HG03066 (cell line): ENCODE results near the gene CC2D1A.

Experiments used
- ATAC-seq: cut with Tn5 transposase; IDR thresholded peaks from one replicate; pipeline ENCODE4 v1.9.1; 2021; ENCODE audit warnings: low read depth; ENCODE audit not compliant: unreplicated experiment

Gene CC2D1A

DNA sequence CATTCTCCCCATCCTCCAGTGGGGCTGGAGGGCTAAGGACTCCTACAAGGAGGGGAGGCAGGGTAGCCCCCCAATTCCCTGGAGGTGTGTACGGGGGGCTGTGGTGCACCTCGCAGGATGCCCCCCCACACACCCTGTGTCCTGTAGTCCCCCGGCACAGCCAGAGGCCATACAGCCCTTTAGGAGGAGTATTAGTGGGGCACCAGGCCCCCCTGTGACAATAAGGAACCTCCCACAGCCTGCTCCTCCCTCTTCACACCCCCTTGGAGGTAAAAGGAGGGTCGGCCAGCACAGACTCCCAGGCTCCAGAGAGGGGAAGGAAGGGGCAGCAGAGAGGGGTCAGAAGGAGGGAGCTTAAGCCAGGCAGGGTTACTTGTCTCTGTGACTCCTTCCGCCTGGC is 29.2 kb upstream of the CC2D1A start, which contains the start of gene NANOS3:
Gene NANOS3, plus strand, starts transcription at position 301 of the 400 bp plus-strand sequence. CDS start 115 bp downstream, outside the sequence.
- ATAC-seq: no peak

DNA sequence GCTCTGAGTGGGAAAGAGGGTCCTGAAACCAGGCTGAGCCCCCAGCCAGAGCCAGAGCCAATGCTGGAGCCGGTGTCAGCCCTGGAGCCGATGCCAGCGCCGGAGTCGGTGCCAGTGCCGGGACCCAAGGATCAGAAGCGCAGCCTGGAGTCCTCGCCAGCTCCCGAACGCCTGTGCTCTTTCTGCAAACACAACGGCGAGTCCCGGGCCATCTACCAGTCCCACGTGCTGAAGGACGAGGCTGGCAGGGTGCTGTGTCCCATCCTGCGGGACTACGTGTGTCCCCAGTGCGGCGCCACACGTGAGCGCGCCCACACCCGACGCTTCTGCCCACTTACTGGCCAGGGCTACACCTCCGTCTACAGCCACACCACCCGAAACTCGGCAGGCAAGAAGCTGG is 28.7 kb upstream of the CC2D1A start:
- no peak for ATAC-seq

DNA sequence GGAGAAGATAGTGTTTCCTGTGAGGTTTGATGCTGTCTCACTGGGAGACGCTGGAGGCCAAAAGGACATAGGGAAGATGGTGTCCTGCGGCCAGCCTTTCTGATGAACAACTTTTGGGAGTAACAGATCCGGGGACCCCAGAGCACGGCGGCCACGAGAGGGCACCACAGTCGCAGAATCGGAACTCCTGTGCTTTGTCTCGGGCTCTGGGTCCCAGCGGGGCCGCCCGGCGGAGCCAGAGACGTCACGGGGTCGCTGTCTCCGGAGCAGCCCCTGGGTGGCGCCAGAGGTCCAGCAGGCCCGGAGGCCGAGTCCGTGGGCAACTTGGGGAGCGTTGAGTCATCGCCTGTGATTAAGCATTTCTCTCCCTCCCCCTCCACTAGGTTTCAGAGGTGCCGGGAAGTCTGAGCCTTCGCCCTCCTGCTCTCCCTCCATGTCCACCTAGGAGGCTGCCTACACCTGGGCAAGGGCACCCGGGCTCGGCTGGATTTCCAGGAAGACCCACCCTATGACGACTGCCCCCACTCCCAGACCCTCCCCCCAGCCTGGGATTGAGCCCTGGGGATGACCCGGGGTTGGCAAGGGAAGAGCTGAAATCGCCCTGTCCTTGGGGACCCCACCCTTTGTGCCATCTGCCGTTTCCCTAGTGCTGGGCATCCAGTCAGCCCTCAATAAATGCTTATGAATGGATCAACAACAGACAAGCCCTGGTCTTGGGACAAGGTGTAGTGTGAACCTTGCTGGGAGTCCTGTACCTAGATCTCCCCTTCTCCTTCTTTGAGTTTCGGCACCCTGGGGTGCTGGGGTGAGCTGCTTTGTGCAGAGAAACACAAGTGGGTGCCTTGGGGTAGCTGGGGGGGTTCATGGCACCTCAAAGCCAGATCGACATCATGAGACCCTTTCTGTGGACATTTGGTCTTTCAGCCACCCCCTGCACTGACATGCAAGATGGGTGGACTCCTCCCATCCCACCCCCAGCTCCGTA is 25.6 kb upstream of the CC2D1A start:
- peak; percentile 77 for ATAC-seq

DNA sequence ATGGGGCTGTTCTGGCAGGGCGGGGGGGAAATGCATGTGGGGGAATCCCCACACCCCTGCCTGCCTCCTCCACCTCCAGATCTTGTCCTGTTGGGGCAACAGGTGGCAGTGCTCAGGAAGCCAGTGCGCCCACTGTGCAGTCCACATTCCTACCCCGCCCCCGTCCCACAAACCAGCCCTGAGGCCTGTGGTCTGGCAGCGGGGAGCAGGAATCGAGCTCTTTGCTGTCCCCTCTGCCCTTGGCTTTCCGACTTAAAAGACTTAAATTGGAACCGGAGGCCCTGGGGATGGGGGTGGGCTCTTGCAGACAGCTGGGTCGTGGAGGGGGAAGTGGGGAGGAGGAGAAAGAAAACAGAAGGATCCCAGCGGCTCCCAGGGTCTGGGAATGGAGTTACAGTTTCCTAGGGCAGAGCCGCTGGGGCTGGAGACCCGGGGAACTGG is 24.7 kb upstream of the CC2D1A start:
- ATAC-seq: no peak

DNA sequence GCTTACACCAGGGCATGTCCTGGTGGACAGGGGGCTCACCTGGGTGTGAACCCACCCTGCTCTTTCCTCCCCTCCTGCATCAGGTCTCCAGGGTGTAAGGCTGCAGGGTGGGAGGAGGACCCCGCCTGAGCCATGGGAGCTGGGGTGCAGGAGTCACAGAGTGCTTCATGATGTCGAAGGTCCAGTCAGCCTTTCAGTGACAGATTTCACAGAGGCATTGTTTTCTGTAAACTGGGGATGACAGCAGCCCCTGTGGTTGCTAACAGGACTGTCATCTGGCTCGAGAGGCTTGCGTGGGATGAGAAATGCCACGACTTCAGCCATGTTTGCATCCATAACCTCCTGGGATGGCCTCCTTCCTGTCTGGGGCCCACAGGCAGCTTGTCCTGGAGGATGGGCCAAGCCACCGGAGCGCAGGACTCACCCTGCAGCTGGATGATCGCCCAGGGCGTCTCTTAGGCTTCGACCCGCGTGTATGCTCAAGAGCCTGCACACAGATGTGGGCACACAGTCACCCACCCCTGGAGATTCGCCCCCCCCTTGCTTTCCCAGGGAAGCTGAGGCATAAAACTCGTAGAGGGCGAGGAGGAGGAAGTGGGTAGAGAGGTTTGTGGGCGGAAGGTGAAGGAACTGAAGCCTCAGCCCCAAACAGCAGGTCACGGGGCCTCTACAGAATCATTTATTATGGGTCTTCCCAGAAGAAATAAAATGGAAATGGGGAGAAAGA is 24.1 kb upstream of the CC2D1A start:
- no peak for ATAC-seq

DNA sequence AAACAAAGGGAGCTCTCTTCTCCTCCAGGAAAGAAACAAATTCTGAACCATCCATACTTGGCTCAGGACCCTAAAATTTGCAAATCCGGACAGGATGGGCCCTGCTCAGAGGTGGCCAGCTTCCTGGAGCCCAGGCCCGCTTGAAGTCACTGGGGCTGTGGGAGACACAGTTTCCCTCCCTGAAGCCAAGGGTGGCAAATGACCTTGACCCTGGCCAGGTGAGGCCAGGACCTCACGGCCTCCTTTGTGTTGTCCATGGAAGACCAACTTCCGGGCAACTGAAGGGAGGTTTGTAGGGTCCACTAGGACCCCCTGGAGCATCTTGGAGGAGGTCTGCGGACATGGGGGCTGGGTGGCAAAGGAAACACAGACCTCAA is 23.6 kb upstream of the CC2D1A start:
- no peak for ATAC-seq

DNA sequence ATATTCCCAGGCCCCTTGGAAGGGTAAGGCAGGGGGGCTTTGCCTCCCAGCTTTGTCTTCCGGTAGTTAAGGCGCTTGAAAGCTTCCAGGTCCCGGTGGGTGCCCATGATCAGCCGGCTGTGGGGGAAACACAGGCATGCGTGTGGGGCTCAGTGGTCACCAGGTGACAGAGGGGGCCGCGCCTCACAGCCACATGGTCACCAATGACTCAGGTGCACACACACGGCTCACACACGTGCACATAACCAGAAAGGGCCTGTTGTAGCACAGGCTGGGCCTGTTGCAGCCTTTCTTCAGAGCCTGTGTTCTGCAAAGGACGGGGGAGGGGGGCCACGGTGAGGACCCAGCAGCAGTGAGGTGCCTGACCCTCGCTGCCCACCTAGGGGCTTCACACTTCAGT is 23.2 kb upstream of the CC2D1A start:
- no peak for ATAC-seq

DNA sequence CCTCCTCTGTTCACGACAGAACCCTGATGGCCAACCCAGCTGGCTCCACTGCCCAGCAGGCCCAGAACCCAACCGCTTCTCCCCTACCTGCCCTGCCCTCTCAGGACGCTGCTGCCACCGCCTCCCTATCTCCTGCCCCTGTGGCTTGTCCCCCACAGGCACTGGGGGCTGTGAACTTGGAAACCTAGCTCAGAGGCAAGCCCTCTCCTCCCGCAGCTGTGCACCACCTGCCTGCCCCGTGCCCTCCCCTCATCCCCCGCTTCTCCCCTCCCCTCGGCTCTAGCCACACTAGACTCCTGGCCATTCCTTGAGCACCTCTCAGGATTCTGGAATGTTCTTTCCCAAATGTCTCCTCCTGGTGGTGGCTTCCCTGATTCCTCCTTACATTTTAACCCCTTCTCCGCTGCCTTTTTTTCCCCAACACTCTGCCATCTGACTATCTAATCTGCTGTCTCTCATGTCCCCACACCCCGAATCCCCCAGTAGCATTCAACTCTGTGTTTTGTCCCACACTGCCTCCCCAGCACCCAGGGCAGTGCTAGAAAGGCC is 22.4 kb upstream of the CC2D1A start:
- ATAC-seq: no peak

DNA sequence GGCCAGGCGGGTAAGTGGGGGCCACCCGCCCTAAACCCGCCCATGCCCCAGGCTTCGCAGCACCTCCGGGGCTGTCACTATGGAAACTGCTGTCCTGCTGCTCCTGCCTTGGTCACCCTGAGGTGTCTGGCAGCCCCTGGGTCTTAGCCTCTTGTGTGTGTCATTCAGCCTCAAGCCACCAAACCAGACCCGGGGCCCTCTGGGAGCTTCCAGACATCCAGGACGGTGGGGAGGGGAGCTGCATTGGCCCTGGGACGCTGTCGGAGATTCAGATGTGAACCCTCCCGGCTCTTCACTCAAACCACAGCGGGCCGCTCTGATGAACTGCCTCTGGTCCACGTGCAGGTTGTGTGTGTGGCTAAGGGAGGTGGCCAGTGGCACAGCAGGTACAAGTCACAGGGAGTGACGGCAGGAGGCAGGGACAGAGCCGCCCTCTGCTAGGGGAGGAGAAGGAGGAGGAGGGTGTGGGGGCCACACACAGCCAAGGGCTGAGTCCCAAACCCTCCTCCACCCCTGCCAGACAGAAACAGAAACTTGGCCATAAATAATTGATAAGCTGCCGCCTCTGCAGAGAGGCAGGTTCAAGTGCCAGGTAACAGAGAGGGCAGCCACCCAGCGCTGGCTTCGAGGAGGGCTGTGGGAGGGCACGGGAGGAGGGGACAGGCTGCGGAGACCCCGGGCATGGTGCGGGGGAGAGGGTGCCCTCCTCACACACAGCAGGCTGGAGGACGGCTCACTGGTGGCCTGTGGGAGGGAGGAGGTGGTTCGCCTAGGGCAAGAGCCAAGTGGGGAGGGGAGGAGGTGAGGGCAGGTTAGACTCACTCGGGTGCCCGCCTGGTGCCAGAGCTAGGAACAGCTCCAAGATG is 21.0 kb upstream of the CC2D1A start:
- no peak for ATAC-seq

DNA sequence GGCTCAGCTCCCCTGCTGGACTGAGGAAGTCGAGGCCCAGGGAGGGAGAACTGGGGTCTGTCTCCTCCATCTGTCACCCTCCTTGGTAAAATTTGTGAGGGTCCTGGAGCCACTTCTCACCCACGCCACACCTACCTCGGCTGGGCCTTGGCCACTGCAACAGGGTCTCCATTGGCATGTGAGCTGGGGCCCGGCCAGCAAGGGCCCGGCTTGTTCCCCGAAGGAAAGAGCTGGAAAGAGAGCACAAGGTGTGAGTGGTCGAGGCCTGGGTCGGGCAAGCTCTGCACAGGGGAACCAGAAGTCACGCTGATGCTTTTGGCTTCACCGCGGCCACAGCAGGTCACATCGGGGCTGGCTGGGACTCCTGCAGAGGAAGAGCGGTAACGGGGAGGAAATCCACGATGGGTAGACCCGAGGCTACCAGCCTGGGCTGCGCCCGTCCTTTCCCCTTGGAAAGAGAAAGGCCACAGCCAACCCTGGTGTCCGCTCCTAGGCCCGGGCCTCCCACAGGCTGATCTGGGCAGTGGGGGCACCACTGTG is 20.1 kb upstream of the CC2D1A start:
- ATAC-seq: no peak

DNA sequence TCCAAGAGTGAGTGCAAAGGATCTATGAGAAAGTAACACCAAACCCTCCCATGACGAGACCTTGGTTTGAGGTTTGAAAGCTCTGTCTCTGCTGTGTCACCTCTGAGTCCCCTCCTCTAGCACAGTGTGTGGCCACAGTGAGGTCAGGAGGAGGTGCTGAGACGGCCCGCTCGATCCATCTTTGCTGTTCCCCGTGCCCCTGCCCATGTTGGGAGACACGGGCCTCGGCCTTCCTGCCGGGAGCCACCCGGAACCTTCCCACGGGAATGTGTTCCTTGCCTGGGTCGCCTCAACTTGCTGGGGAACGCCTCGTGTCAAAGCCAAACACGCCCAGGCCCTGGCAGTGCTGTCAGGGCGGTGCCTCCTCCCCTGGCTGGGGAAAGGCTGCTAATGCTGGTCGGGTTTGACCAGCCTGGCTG is 19.0 kb upstream of the CC2D1A start:
- no peak for ATAC-seq

DNA sequence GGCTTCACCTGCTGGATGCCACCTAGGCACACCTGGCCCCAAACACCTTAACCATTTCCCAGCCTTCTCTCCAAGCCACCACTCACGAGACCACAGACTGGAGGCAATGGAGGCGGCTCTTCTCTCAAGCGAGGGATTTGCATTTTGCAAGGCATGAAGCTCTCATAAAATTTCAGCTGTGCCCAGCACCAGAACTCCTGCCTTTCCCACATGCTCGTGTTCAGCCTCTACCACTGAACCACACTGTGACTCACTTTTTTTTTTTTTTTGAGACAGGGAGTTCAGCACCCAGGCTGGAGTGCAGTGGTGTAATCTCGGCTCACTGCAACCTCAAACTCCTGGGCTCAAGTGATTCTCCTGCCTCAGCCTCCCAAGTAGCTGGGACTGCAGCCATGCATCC is 18.5 kb upstream of the CC2D1A start:
- no peak for ATAC-seq

DNA sequence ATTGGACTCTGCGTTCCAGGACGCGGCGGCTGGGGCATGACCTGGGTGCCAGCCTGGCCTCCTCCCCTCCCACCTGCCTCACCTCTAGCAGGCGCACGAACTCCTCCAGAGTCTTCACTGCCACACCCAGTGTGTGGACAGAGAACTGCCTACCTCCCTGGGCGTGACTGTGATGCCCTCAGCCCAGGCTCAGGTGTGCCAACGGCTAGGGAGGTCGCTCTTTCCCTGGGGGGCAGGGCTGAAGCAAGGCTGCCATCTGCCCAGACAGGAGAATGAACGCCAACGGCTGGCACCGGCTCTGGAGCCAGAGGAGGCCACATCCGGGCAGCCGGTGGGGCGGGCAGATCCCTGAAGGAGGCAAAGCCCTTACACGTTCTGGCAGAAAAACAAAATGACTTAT is 17.7 kb upstream of the CC2D1A start:
- no peak for ATAC-seq

DNA sequence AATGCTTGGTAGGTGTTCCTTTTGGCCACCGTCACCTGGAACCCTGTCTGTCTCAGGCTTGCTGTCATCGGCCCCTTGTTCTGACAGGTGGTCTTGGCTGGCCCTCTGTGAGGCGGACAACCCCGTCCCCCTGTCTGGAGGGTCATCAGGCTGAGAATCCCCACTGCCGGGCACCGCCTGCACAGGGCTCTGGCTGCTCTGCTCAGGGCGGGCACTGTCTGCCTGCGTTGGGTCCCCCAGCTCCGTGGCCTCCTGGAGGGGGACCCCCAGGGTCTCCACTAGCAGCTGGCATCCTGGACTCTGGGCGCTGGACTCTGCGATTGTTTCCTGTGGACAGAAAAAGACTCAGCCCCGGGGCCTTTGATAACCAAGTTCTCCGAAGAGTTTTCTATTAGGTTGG is 15.9 kb upstream of the CC2D1A start:
- no peak for ATAC-seq

DNA sequence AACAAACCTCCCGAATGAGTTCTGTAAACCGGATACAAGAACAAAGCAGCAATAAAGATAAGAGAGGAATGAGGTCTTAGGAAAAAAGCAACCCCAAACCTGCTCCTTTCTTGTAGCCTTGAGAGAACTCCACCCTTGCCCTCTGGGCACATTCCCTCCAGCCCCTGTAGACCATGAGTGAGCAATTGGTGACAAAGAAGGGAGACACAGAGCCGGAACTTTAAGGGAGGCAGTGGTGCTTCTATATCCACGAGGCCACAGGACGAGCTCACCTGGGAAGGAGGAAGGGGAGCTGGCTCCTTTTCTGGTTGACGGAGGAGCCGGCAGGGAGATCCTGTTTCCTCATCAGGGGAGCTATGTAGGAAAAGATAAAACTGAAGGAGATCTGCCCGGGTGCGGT is 13.1 kb upstream of the CC2D1A start:
- no peak for ATAC-seq

DNA sequence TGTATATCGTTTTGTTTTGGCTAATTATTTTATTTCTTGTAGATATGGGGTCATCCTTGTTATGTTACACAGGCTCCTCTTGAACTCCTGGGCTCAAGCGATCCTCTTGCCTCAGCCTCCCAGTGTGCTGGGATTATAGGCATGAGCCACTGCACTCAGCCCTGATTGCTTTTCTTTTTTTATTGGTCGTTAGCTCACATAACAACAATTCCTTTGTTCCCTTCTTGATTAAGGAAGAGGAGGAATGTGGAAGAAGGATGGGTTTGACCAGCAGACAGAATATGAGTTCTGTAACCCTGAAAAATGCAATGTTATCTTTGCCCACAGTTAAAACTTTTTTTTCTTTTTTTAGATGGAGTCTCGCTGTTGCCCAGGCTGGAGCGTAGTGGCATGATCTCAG is 11.4 kb upstream of the CC2D1A start:
- no peak for ATAC-seq

DNA sequence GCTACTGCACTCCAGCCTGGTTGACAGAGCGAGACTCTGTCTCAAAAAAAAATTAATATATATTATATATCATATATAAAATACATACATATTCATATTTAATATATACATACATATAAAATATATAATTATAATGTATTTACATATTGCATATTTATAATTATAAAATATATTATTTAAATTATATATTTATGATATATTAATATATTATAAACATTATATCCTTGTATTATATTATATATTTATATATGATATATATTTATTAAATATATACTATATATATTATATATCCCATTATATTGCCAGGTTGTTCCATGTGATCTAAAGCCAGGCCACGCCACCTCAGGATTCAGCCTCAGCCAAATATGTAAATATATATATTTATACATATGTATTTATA is 9.8 kb upstream of the CC2D1A start:
- ATAC-seq: no peak

DNA sequence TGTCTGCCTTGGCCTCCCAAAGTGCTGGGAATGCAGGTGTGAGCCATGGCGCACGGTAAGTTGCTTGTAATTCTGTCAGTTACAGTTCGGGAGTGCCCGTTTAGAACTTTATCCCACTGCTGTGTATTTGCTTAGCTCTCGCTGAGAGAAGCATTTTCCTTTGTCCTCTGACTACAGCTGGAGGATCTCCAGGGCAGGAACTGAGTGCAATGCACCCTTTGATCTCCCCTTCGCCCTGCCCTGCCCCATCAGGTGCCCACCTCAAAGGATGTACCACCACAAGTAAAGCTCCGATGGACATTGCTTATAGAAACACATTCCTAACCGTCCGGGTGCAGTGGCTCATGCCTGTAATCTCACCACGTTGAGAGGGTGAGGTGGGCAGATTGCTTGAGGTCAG is 6.6 kb upstream of the CC2D1A start:
- no peak for ATAC-seq

DNA sequence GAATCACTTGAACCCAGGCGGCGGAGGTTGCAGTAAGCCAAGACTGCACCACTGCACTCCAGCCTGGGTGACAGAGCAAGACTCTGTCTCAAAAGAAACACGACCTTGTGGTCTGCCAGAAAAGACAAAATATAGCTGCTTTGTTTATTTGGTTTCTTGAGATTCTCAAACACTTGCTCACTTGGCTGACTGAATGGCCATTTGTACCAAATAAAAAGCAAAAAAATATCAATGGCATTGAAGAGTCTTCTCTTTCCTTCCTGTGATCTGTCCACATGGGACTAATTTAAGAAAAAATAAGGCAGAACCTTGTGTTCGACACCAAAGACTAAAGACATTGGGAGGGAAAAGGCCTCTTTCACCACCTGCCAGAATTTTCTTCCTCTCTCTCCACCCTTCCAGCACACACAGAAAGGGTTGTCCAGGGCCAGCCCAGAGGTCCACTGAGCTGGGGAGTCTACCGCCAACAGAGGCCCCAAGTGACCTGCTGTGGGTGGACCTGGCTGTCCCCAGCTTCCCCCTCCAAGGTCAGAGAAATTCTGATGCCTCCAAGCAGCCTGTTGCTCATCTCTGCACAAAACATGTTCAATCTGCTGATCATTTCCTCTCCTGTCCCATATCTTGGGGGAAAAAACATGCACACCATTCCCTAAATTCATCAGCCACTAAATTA is 6.0 kb upstream of the CC2D1A start:
- no peak for ATAC-seq
